GM19397 (cell line): ENCODE measurements around the gene DENND11.
A peak's percentile ranks its signal among the peaks of the same experiment; 100 is the strongest.
"Not testable (repeated sequence)": the region's sequence is repeated elsewhere in the genome, so short reads cannot be mapped to it uniquely, and the experiment has no call there.

Experiments used
- ATAC-seq: cut with Tn5 transposase; IDR thresholded peaks from one replicate; pipeline ENCODE4 v1.9.1; 2021; ENCODE audit warnings: mild to moderate bottlenecking, moderate library complexity; ENCODE audit not compliant: unreplicated experiment

The DENND11 gene

DNA sequence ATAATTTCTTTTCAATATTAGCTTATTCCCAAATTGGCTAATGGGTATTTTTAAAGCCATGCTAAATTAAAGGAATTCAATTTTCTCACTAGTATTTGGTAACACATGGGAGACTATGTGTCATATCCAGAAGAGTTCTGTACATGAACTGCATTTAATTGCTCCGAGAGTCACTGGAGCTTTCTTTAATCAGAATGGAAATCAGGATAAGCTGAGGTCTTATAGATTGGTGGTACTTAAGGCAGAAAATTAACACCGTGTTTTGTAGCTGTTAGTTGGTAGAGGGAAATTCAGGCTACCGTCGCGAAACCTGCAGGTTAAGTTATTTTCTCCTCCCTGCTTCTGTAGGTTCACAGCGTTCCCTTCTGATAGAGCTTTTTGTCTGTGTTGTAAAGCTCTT, 6.4 kb upstream of the DENND11 start, which contains the start of gene WEE2:
Gene WEE2, plus strand, starts transcription at position 3 of the 400 bp plus-strand sequence. CDS start 406 bp downstream, outside the sequence.
- ATAC-seq = no peak

DNA sequence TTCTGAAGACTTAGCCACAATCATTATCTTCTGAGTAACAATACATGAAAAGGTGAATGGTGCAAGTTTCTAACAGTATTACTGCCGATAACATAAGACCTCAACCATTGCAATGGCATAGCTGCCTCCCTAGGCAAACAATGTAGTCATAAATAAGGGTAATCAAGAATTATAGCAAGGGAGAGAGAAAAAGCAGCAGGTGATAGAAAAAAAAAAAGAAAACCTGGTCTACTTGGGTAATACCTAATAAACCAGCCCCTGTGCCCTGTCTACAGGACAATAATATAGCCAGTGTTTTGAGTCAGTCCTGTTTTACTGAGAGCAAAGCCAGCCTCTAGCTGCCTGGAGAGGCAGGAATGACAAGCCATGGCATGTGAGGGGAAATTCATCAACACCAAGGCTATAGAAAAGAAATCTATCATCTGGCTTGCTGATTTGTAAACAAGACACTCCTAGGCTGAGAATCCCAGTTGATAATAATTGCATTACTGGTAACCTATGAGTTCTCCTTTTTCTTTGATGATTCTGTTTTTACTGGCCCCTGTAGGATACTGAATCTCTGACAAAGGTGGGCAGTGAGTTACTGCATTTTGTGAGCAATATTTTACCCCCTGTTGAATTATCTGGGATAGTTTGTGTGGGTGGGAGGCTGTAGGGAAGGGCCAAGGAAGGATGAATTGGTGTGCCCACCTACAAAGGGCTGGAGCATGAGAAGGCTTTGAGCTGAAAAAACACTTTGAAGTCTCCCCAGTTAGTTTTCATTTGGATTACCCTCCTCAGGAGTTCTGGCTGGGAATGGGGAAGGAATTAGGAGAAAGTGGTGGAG, 4.5 kb upstream of the DENND11 start:
- ATAC-seq = no peak

DNA sequence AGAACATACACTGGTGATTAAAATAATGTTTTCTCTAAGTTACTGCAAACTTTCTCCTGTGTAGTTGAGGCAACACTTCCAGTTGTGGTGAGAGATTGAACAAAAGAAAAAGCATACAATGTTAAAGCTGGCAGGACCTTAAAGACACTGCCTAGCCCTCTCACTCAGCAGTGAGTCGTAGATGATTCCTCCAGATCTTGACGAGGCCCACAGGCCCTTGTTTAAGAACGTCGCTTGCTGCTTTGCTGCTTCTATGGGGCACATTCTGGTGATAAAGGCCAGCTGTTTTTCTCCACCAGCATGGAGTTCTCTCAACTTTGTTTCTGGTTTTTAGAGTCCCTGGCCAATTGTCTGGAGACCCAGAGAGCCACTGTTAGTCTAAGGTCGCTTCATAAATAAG, 2.8 kb upstream of the DENND11 start:
- no peak for ATAC-seq

DNA sequence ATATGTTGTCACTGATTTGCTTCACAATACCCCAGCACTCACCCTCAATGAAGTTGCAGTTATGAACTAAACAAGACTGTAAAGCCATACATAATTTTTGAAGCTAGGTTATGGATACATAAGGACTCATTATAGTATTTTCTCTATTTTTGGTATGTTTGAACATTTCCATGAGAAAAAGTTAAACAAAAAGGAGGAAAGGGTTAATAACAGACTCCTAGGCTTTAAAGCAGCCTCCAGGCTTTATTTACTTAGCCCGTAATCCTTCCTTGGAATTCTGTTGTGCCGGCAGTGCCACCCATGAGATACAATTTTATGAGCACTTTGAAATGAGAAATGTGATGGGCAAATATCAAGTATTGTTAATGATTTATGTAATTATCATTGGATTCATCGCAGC, 2.1 kb upstream of the DENND11 start:
- ATAC-seq = no peak

DNA sequence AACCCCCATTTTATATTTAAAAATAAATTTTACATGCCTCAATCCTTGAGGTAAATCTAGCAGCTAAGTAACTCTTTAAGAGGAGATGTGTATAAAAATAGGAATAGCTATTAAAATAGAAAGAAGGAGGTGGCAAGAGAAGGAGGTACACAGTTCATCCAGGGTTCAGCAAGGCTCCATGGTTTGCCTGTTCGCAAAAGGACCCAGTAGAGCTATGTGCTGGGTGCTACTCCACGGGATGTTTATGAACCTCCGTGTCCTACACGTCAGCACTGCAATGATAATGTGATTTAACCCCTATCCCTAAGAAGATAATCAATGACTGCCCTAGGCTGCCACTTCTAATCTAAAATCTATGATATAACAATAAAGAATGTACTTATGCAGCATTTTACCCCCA, 926 bp upstream of the DENND11 start:
- ATAC-seq = no peak

DNA sequence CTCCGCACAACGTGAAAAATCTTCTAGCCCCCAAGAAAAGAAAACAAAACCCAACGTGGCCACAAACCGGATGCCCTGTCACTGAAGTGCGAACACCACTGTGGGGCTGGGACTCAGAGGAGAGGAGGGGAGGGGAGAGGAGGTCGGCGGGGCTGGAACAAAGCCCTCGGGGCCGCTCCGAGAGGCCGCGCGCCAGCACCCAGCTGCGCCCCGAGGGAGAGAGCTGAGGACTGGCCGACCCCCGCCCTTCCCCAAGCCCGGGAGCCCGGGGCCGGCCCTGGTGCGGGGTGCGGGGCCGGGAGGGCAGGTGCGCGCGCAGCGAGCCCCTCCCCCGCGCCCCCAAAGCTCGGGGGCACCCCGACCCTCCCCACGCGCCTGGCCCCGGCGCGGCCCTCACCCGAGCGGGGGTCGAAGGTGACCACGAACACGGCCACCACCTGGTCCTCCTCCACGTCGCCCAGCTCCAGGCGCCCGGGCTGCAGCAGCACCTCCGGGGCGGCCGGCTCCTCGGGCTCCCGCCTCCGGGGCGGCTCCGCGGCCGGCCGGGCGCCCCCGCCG, 398 bp downstream of the DENND11 start:
- peak; percentile 83 for ATAC-seq

DNA sequence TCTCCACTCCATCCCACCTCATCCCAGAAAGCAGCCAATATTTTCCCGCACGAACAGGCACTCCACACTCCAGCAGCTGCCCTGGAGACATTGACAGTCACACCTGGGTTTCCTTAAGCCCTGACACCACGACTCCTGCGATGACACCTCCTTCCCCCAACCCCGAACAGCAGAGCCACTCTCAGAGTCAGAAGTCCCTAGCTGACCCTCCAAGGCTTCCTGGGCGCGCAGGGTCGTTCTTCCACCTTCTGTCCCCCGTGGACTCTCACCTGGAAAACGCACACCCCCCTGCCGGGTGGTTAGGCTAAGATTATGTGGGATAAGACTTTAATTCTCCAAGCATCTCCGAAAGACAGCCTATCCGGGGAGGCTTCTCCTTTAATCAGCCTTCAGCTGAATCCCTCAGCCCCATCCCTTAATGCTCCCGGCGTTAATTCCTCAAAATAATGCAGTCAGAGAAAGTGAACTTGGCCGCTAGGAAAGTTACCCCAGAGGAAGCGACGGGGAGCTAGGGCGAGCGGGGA, 1.1 kb downstream of the DENND11 start:
- ATAC-seq = no peak

DNA sequence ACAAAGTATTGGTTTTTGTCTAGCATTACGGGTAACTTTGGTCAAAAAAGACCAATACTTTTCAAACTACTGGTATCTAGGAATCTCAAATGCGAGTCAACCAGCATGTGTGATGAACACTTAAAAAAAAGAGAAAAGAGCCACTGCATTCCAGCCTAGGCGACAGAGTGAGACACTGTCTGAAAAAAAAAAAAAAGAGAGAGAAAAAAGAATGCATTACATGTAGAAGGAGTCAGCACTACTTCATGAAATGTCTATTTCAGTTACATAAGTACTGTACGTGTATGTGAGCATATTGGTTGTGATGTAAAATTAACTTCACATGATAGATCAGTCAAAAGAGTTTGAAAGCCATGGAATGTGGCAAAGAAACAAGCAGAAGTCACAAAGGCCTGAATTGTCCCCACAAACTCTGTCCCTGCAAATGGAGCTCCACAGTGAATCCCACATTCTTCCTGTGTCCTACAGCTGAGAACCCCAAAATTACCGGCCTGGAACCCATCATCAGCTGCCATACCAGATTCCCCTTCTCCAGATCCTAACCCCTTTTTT, 1.6 kb downstream of the DENND11 start:
- no peak for ATAC-seq

DNA sequence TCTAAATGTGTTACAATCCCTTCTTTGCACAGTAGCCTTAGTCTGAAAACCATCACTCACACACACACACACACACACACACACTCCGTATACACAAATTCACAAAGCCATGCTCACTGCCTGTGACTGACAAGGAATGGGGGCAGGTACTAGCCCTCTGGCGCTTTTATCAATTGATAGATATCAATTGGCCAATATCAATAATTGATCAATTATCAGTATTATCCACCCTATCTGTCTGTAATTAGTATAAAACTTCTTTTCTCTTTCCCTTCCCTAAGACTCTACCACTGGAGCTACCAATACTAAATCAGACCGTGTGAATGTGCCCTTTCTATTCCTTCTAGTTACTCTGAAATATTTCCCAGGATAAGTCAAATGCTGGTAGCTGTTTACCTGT, 2.1 kb downstream of the DENND11 start:
- no peak for ATAC-seq

DNA sequence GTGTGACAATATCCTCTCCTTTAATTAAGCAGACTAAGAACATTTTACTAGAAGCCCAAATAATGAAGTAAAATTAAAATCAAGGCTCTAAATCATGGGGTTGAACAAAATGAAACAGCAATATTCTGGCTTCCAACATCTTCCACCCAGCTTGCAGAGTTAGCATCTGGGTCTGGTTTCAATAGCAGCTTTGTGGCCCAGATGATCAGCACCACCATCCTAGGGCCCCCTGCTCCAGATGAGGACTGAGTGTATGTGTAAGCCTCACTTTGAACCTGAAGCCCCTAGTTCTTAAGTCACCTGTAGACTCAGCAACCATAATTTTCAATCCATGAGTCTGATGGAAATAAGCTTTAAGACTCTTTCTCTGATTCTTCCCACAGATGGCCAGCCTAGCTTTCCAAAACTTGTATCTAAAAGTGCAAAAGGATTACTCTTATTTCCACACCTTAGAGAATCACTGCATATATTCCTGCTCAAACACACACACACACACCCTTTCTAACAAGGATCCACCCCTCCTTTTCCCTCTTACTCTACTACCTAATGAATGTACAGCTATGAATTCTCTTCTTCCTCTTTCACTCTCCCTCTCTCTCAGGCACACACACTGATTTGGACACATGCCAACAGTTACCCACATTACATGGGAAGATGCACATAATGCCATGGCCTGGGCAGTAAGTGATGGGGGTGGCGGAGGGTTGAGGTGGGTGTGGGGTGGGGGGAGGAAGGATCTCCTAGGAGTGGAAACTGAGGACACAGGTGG, 3.5 kb downstream of the DENND11 start:
- ATAC-seq = no peak

DNA sequence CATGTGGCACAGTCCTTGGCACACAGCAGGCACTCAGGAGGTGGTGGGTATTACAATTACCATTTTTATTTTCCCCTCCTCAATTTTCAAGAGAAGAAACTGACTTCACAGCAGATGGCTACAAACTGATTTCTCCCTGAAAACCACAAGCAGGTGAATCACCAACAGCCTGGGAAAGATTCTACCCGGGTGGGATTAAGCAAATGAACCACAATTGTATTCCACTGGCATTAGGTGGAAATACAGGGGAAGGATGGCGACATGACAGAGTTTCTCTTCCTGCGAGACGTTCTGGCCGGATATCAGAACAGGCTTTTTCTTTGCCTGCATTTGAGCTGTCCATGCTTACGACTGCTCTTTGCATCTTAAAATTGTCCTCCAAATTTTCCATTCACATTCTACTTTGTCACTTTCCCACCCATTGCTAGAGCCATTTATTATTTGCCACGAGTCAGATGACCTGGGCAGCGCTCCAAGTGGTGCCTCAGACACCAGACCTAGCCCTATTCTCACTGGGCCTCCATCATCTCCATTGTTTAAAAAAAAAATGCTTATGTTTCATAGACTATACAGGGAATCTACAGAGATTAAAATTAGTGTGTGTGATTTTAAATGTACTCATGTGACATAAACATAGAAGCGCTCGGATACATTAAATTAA, 4.6 kb downstream of the DENND11 start:
- ATAC-seq = no peak

DNA sequence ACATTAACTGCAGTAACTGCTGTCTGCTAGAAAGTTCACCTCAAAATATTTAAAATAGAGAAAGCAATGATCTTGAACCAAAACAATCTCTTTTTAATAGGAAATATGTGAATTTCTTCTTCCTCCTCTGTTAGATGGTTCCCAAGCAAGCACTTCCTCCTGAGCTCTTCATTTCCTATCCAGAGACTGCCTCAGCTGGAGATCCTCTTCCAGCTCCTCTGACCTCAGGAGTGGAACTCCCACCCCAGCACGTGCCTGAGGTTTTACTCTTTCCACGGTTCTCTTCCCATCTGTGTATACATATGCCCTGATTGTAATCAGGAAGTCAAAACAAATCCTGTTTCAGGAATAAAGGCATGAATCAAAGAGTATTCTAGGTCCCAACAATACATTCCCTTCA, 5.6 kb downstream of the DENND11 start:
- no peak for ATAC-seq

DNA sequence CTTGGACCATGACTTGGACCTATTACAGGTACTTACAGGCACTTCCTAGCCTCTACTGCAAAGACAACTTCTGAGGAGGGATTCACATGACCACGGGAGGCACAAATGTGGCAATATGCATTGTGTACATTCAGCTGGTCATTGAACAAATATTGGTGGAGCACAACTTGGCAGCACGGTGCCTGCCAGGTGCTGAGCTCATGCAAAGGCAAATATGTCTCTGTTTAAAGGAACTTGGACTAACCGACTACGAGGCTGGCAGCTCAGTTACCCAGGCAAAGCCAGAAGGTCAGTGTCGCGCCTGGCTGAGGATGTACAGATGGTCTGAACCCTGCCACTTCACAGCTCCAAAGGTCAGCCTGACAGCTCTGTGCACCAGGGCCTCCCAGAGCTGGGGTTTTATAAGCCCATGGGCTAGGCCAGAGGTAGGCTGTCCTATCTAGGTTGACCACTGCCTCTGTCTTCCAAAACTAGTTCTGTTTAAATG, 6.1 kb downstream of the DENND11 start:
- peak; percentile 39 for ATAC-seq

DNA sequence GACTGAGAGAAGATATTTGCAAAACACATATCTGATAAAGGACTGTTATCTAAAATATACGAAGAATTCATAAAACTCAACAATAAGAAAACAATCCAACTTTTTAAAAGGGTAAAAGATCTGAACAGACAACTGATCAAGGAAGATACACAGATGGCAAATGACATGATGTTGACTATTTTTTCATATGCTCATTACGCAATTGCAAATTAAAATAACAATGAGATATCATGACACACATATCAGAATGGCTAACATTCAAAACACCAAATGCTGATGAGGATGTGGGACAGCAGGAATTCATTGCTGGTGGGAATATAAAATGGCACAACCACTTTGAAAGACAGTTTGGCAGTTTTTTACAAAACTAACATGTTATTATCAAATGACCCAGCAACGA, 8.9 kb downstream of the DENND11 start:
- ATAC-seq = no peak

DNA sequence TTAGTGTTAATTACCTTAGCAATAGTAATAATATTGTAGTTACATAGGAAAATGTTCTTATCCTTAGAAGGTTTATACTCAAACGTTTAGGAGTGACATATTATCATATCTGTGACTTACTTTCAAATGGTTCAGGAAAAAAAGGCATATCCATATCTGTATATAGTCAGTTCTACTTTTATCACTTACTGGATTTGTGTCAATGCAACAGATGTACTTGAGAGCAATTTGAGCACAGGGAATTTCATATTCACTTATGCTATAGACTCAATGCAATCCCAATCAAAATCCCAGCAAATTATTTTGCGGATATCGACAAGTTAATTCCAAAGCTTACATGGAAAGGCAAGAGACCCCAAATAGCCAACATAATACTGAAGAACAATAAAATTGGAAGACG, 10.0 kb downstream of the DENND11 start:
- no peak for ATAC-seq

DNA sequence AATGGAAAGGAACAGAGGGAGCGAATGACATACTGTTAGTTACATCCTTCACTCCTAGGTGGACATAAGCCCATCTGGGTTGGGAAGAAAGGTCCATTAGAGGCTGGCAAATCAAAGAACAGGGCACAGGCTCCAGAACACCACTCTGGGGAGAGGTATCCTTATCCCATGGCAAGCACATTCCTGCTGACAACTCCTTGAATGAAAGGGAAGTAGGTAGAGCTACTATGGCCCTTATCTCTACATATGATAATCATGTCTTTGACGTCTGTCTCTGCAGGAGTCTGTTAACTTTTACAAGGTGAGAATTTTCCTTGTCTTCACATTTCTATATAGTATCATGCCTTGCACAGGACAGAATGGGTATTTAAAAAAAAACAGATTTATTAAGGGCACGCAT, 10.4 kb downstream of the DENND11 start:
- ATAC-seq = no peak

DNA sequence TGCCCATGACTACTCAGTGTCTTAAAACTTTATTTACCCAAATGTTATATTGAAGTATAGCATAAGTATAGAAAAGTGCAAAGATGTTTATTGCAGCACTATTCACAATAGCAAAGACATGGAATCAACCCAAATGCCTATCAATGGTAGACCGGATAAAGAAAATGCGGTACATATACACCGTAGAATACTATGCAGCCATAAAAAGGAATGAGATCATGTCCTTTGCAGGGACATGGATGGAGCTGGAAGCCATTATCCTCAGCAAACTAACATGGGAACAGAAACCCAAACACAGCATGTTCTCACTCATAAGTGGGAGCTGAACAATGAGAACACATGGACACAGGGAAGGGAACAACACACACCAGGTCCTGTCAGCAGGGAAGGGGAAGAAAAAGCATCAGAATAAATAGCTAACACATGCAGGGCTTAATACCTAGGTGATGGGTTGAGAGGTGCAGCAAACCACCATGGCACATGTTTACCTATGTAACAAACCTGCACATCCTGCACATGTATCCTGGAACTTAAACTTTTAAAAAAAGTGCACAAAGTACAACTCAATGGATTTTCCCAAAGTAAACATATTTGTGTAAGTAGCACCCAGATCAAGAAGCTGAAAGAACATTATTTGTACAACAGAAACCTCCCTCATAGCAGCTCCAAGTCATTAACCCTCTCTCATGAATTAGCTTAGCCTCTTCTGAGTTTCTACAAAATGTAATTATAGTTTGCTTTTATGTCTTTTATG, 12.7 kb downstream of the DENND11 start:
- ATAC-seq = not testable (repeated sequence)

DNA sequence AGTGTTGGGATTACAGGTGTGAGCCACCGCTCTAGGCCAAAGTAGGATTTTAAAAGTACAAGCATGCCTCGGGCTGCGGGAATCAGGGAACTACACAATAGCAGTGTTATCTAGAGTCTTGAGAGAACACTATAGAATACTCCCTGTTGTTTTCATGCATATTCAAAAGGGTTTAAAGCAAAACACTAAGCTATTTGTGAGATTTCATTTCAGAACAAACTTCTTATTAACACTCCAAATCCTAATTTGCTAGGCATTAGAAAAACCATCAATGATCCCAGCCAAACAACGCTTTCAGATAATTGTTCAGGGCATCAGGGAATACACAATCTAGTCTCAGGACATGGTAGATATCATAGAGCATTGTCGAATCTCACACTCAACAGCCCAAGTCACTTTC, 13.9 kb downstream of the DENND11 start:
- ATAC-seq = no peak

DNA sequence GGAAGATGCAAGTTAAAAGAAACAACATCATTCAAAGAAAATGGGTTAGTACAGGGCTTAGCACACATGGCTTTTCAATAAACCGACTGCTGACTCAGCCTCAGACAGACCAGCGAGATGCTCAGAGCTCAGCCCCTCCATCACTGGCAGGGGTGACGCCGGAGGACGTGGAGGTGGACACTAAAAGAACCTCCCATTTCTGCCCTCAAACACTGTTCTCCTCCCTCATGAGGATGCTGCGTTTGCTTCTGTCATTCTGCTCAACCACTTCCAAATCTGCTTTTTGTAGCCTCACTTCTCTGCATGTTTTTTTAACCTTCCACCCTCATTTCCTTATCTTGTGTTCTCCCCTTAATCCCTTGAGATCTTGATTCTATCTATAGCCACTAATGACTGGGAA, 15.3 kb downstream of the DENND11 start:
- ATAC-seq = no peak

DNA sequence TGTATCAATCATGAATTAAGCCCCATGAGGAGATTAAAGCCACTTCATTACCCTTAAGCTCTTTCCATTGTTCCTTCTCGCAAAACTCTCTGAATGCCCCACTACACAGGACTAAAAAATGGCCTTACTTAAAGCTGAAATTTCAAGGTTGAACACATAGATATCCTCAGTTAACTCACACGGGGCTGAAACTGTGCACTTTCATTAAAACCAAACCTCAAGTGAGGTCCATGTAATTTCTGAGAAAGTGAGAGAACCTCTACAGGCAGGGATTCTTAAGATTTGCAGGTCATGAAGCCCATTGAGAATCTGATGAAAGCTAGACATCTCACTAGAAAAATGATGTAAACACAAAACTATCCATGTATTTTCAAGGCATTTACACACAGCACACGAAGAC, 15.9 kb downstream of the DENND11 start:
- ATAC-seq = no peak
